H1 (cell line): ENCODE results near the gene OSBPL6. TPM values are rescaled to one million over a fixed set of nuclear protein-coding genes. Genes with fewer than 3 reads are reported as not detected.
A peak's percentile ranks its signal among the peaks of the same experiment; 100 is the strongest.

Experiments
- CTCF ChIA-PET: fragments of 300-600 bp; sonication (Branson Sonifier 250); formaldehyde crosslinking; loops from one replicate; lab custom pipeline; 2021; ENCODE audit not compliant: partially characterized antibody; lab: Charles Lee
- POLR2A ChIA-PET: fragments of 300-600 bp; sonication (Branson Sonifier 250); formaldehyde crosslinking; loops from one replicate; lab custom pipeline; 2021; ENCODE audit warnings: inconsistent platforms; ENCODE audit not compliant: partially characterized antibody; lab: Charles Lee
- DNase-seq, 2 experiments: peaks; one replicate each; pipeline versions ENCODE4 v3.0.0 to v3.0.0-alpha.2; 2010 to 2022; ENCODE audit warnings: low spot score in 2 of 2, low read depth in 1 of 2, mixed read lengths in 1 of 2
- FAIRE-seq: peaks from 2 replicates; lab custom pipeline; 2011; peaks lifted over from hg19 to GRCh38; lab: Jason Lieb, UNC
- H2AFZ ChIP-seq: 2 replicates; pipeline ENCODE4 v1.8.1; 2012; ENCODE audit warnings: low read length, inconsistent platforms
- H2AK5ac ChIP-seq: 2 replicates; pipeline ENCODE4 v1.6.1; 2013; ENCODE audit warnings: low read depth, low read length
- H2BK120ac ChIP-seq: replicated peaks from 2 replicates; pipeline ENCODE3; 2013; ENCODE audit warnings: low read depth, low read length, inconsistent platforms
- H2BK12ac ChIP-seq: 2 replicates; pipeline ENCODE4 v1.6.1; 2013; ENCODE audit warnings: low read depth, low read length
- H2BK15ac ChIP-seq: 2 replicates; pipeline ENCODE4 v1.6.1; 2013; ENCODE audit warnings: low read length
- H2BK20ac ChIP-seq: 2 replicates; pipeline ENCODE4 v1.6.1; 2013; ENCODE audit warnings: low read length
- H2BK5ac ChIP-seq: 2 replicates; pipeline ENCODE4 v1.6.1; 2013; ENCODE audit warnings: low read depth, low read length
- H3K14ac ChIP-seq: 2 replicates; pipeline ENCODE4 v1.6.1; 2013; ENCODE audit warnings: inconsistent platforms; ENCODE audit not compliant: insufficient read length
- H3K18ac ChIP-seq: 2 replicates; pipeline ENCODE4 v1.6.1; 2013; ENCODE audit warnings: low read length; ENCODE audit errors: extremely low read depth
- H3K23ac ChIP-seq: 2 replicates; pipeline ENCODE4 v1.6.1; 2013; ENCODE audit warnings: inconsistent platforms; ENCODE audit not compliant: insufficient read length
- H3K23me2 ChIP-seq: 2 replicates; pipeline ENCODE4 v1.6.1; 2013; ENCODE audit warnings: low read depth, low read length
- H3K27ac ChIP-seq: 2 replicates; pipeline ENCODE4 v1.6.1; 2011; ENCODE audit warnings: low read depth, low read length, inconsistent platforms
- H3K27me3 ChIP-seq, 4 experiments: replicated peaks in 1 of 4; 1 replicate in 1 of 4; 2 replicates in 3 of 4; pipeline versions ENCODE4 v1.6.1 to v1.8.1; 2011 to 2013; ENCODE audit warnings: low read length in 3 of 4, mild to moderate bottlenecking in 3 of 4, inconsistent platforms in 2 of 4, mixed read lengths in 2 of 4, moderate library complexity in 1 of 4; ENCODE audit not compliant: control insufficient read depth in 3 of 4, insufficient read depth in 3 of 4; ENCODE audit errors: extremely low read depth in 1 of 4
- H3K36me3 ChIP-seq, 4 experiments: 2 replicates each; pipeline versions ENCODE4 v1.6.1 to v1.8.1; 2011 to 2013; ENCODE audit warnings: mild to moderate bottlenecking in 4 of 4, low read length in 3 of 4, moderate library complexity in 2 of 4, control low read depth in 1 of 4, inconsistent platforms in 1 of 4; ENCODE audit not compliant: insufficient read depth in 4 of 4, control insufficient read depth in 2 of 4
- H3K4ac ChIP-seq: replicated peaks from 2 replicates; pipeline ENCODE3; 2013; ENCODE audit warnings: low read length, low read depth, mixed read lengths, inconsistent platforms; ENCODE audit not compliant: insufficient read length
- H3K4me1 ChIP-seq, 4 experiments: replicated peaks in 1 of 4; 1 replicate in 1 of 4; 2 replicates in 3 of 4; pipeline versions ENCODE4 v1.6.1 to v1.8.1; 2011 to 2013; ENCODE audit warnings: low read length in 3 of 4, inconsistent platforms in 2 of 4, mixed read lengths in 1 of 4; ENCODE audit not compliant: insufficient read depth in 4 of 4, control insufficient read depth in 3 of 4
- H3K4me2 ChIP-seq, 2 experiments: 2 replicates each; pipeline versions ENCODE4 v1.6.1 to v1.8.1; 2011 to 2013; ENCODE audit warnings: low read depth in 2 of 2, low read length in 2 of 2, control low read depth in 1 of 2, inconsistent platforms in 1 of 2, mild to moderate bottlenecking in 1 of 2; ENCODE audit not compliant: insufficient read depth in 1 of 2
- H3K4me3 ChIP-seq, 4 experiments: fragments of 200-600, 300-600 bp in 1 of 4; sonication (generic), shearing (Covaris generic), sonication (Bioruptor Twin) in 1 of 4; 2 replicates each; pipeline versions ENCODE4 v1.5.1 to v1.8.1; 2011 to 2016; ENCODE audit warnings: low read length in 4 of 4, low read depth in 3 of 4, control low read depth in 2 of 4, inconsistent platforms in 2 of 4, mild to moderate bottlenecking in 2 of 4, mixed read lengths in 1 of 4, moderate library complexity in 1 of 4; ENCODE audit not compliant: insufficient read depth in 2 of 4; ENCODE audit errors: extremely low read depth in 1 of 4
- H3K56ac ChIP-seq: replicated peaks from 2 replicates; pipeline ENCODE3; 2013; ENCODE audit warnings: low read depth, mild to moderate bottlenecking, mixed read lengths, low read length, inconsistent platforms; ENCODE audit not compliant: insufficient read length
- H3K79me1 ChIP-seq: 2 replicates; pipeline ENCODE4 v1.6.1; 2013; ENCODE audit warnings: low read depth, low read length, control low read depth
- H3K79me2 ChIP-seq, 2 experiments: 2 replicates each; pipeline versions ENCODE4 v1.6.1 to v1.8.1; 2012 to 2013; ENCODE audit warnings: low read length in 2 of 2, mild to moderate bottlenecking in 2 of 2, inconsistent platforms in 1 of 2; ENCODE audit not compliant: insufficient read depth in 2 of 2, control insufficient read depth in 1 of 2
- H3K9ac ChIP-seq, 4 experiments: replicated peaks in 1 of 4; 1 replicate in 1 of 4; 2 replicates in 3 of 4; pipeline versions ENCODE4 v1.6.1 to v1.8.1; 2011 to 2013; ENCODE audit warnings: low read depth in 3 of 4, low read length in 3 of 4, control low read depth in 2 of 4, mild to moderate bottlenecking in 2 of 4, moderate library complexity in 2 of 4, inconsistent platforms in 1 of 4; ENCODE audit errors: extremely low read depth in 1 of 4
- H3K9me3 ChIP-seq, 2 experiments: 2 replicates each; pipeline versions ENCODE4 v1.6.1 to v1.8.1; 2012 to 2013; ENCODE audit warnings: mild to moderate bottlenecking in 2 of 2, moderate library complexity in 2 of 2, control low read depth in 1 of 2, inconsistent platforms in 1 of 2, low read depth in 1 of 2, low read length in 1 of 2, mixed read lengths in 1 of 2; ENCODE audit not compliant: insufficient read depth in 2 of 2
- H4K20me1 ChIP-seq, 2 experiments: replicated peaks in 1 of 2; 2 replicates each; pipeline versions ENCODE3 to v1.8.1; 2011 to 2013; ENCODE audit warnings: inconsistent platforms in 2 of 2, low read length in 2 of 2, mild to moderate bottlenecking in 1 of 2; ENCODE audit not compliant: insufficient read depth in 2 of 2, control insufficient read depth in 1 of 2
- H4K5ac ChIP-seq: 2 replicates; pipeline ENCODE4 v1.6.1; 2013; ENCODE audit warnings: low read length, low read depth, mixed read lengths, inconsistent platforms; ENCODE audit not compliant: insufficient read length
- H4K8ac ChIP-seq: 2 replicates; pipeline ENCODE4 v1.8.0; 2013; ENCODE audit warnings: mild to moderate bottlenecking, moderate library complexity, low read length, inconsistent platforms; ENCODE audit not compliant: insufficient read depth; ENCODE audit errors: extremely low read depth
- H4K91ac ChIP-seq: replicated peaks from 2 replicates; pipeline ENCODE3; 2013; ENCODE audit warnings: low read length, mixed read lengths, inconsistent platforms; ENCODE audit not compliant: insufficient read length
- CTBP2 ChIP-seq: IDR thresholded peaks from 2 replicates; pipeline ENCODE4 v1.7.0; 2011; ENCODE audit warnings: borderline replicate concordance, mild to moderate bottlenecking, moderate library complexity, mixed read lengths, low read length; ENCODE audit not compliant: insufficient read depth, insufficient read length
- CTCF ChIP-seq, 3 experiments: IDR thresholded peaks; 1 replicate in 2 of 3; 2 replicates in 1 of 3; pipeline versions ENCODE4 v1.5.1 to v1.6.1; 2011; ENCODE audit warnings: low read length in 3 of 3, mild to moderate bottlenecking in 3 of 3, inconsistent platforms in 2 of 3, low read depth in 1 of 3, moderate library complexity in 1 of 3; ENCODE audit not compliant: insufficient read depth in 1 of 3; ENCODE audit errors: control extremely low read depth in 1 of 3
- E2F6 ChIP-seq: IDR thresholded peaks from 2 replicates; pipeline ENCODE4 v1.6.1; 2012; ENCODE audit warnings: inconsistent platforms
- POLR2AphosphoS5 ChIP-seq: IDR thresholded peaks from 2 replicates; pipeline ENCODE4 v1.6.1; 2011; ENCODE audit warnings: low read depth, low read length
- RFX5 ChIP-seq: IDR thresholded peaks from 2 replicates; pipeline ENCODE4 v1.6.1; 2011; ENCODE audit warnings: low read depth, low read length, improper control_type of control experiment, borderline replicate concordance
- RXRA ChIP-seq: IDR thresholded peaks from 2 replicates; pipeline ENCODE4 v1.6.1; 2011; ENCODE audit warnings: low read depth, mild to moderate bottlenecking, low read length, moderate library complexity; ENCODE audit not compliant: insufficient read depth
- SIN3A ChIP-seq, 2 experiments: IDR thresholded peaks in 1 of 2; conservative IDR thresholded peaks in 1 of 2; 2 replicates each; pipeline ENCODE4 v1.6.1; 2011 to 2012; ENCODE audit warnings: low read length in 2 of 2, improper control_type of control experiment in 1 of 2, low read depth in 1 of 2, mild to moderate bottlenecking in 1 of 2
- TAF7 ChIP-seq: optimal IDR thresholded peaks from 2 replicates; pipeline ENCODE3; 2011; ENCODE audit warnings: low read depth, mild to moderate bottlenecking, inconsistent platforms, low read length, moderate library complexity, borderline replicate concordance
- WGBS, 2 experiments: shearing (Covaris generic) in 1 of 2; methylation state at CpG; one replicate each; pipeline versions ENCODE4 v1.1.6 to v1.1.7; 2013 to 2015; ENCODE audit warnings: low lambda C conversion rate in 2 of 2, mixed read lengths in 2 of 2, inconsistent platforms in 1 of 2, low coverage in 1 of 2, missing lambda C conversion rate in 1 of 2; ENCODE audit not compliant: insufficient replicate concordance in 2 of 2, insufficient coverage in 1 of 2, insufficient read length in 1 of 2; ENCODE audit errors: extremely low coverage in 1 of 2, missing lambda C conversion rate in 1 of 2; 5-methylcytosine and 5-hydroxymethylcytosine counted together
- polyA plus RNA-seq, 7 experiments: library from polyadenylated mRNA; depleted of rRNA in 3 of 7; stranded (reverse) in 5 of 7; unstranded in 2 of 7; fragments of >200 nt in 5 of 7; fragments of 200-250 nt in 2 of 7; gene quantifications; 1 replicate in 5 of 7; 2 replicates in 1 of 7; 4 replicates in 1 of 7; pipeline versions ENCODE4 v1.2.1 to v1.2.3, GENCODE V29; 2011 to 2013; ENCODE audit warnings: missing spikeins in 2 of 7, mixed read lengths in 2 of 7
- total RNA-seq: library from RNA; stranded (reverse); fragmentation: NEBNext Ultra II Directional; extraction: Animal tissue kit (Norgen Biotek cat#: 25700); gene quantifications from 2 replicates; pipeline ENCODE4 v1.2.1, GENCODE V29; 2021

The OSBPL6 gene
- total and polyA plus RNA-seq, 2 of the 8 experiments (the other 6 are each of a cell fraction or from before 2014, with no cell fraction given): 1.7 to 5.6 TPM

- H2BK5ac ChIP-seq: no peak overlapping the region
- no peaks in the 10 kb centered on the region for H4K20me1 ChIP-seq
- H3K23ac ChIP-seq: no peak overlapping the region
- CTCF ChIA-PET: interaction anchor here (0.7 to 1.7 kb wide), 6 partner anchors 16 to 125 kb away, joined by 3 to 5 read pairs (median 4); no protein-coding TSS in a partner anchor
- no peak overlapping the region for H2AK5ac ChIP-seq
- H3K4me2 ChIP-seq: no peak overlapping the region
- FAIRE-seq (no peak), DNase-seq (no peak)
- no peak overlapping the region for H3K18ac ChIP-seq
- H3K4me1 ChIP-seq: peaks cover 0 to 8% (median 0%) of the 10 kb centered on the region in 4 experiments; a peak in 2 of 7 replicates
- no peak overlapping the region for H3K56ac ChIP-seq
- no peak overlapping the region for H2BK120ac ChIP-seq
- no peaks in the 10 kb centered on the region for H3K79me1 ChIP-seq
- no peaks in the 10 kb centered on the region for H3K23me2 ChIP-seq
- POLR2A ChIA-PET: interaction anchor here (1.1 to 1.4 kb wide), 2 partner anchors 10 to 195 kb away, joined by 4 read pairs; partner anchors contain the start of genes PJVK and PRKRA
- 67% methylated on average over 6 of the region's 6 CpGs; no CpG with 5 or more reads in 1 of the 2 experiments for WGBS, 2 experiments
- no peak overlapping the region for H3K9ac ChIP-seq
- no peak overlapping the region for H3K14ac ChIP-seq
- no peak overlapping the region for H2BK20ac ChIP-seq
- no peaks in the 10 kb centered on the region for H3K9me3 ChIP-seq
- H2BK15ac ChIP-seq: no peak overlapping the region
- no peak overlapping the region for H4K91ac ChIP-seq
- H2BK12ac ChIP-seq: no peak overlapping the region
- H3K4ac ChIP-seq: no peak overlapping the region
- no peak overlapping the region for H3K27ac ChIP-seq
- no peak overlapping the region for H4K5ac ChIP-seq
- 0 out of 2 replicates have a peak overlapping the region, but pooled peaks have one; percentile 16 for H2AFZ ChIP-seq
- H4K8ac ChIP-seq: no peak overlapping the region
- no peak overlapping the region for H3K4me3 ChIP-seq
- no peaks in the 10 kb centered on the region for H3K79me2 ChIP-seq
- H3K36me3 ChIP-seq: no peaks in the 10 kb centered on the region
- H3K27me3 ChIP-seq: no peaks in the 10 kb centered on the region
- TF ChIP-seq E2F6 (no peak), POLR2AphosphoS5 (no peak), SIN3A (conservative IDR thresholded peaks at IDR 0.05 in 1 of 2, IDR thresholded peaks at IDR 0.05 in 1 of 2; ENCODE audit: low read depth in 1 of 2, low read length in 2 of 2) (no peak), CTBP2 (no peak), RFX5 (no peak), CTCF (IDR thresholded peaks at IDR 0.05; ENCODE audit: control extremely low read depth in 1 of 3, insufficient read depth in 1 of 3, low read depth in 1 of 3, low read length in 3 of 3) (no peak), RXRA (no peak), TAF7 (no peak)
Measured at GRCh38 chr2:178256382-178257042, 62.2 kb downstream of the OSBPL6 start.
